SKM-1 (cell line): Measurements from ENCODE around the gene USP37.

Source experiments
- DNase-seq: peaks from one replicate; lab custom pipeline; 2025; ENCODE audit not compliant: unreplicated experiment; lab: John Stamatoyannopoulos, UW

USP37 gene

DNA sequence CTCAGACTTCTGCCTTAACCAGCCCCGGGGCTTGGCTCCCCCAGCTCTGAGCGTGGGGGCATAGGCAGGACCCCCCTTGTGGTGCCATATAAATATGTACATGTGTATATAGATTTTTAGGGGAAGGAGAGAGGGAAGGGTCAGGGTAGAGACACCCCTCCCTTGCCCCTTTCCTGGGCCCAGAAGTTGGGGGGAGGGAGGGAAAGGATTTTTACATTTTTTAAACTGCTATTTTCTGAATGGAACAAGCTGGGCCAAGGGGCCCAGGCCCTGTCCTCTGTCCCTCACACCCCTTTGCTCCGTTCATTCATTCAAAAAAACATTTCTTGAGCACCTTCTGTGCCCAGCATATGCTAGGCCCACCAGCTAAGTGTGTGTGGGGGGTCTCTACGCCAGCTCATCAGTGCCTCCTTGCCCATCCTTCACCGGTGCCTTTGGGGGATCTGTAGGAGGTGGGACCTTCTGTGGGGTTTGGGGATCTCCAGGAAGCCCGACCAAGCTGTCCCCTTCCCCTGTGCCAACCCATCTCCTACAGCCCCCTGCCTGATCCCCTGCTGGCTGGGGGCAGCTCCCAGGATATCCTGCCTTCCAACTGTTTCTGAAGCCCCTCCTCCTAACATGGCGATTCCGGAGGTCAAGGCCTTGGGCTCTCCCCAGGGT is 162.9 kb downstream of the USP37 start:
- DNase-seq: no peak

DNA sequence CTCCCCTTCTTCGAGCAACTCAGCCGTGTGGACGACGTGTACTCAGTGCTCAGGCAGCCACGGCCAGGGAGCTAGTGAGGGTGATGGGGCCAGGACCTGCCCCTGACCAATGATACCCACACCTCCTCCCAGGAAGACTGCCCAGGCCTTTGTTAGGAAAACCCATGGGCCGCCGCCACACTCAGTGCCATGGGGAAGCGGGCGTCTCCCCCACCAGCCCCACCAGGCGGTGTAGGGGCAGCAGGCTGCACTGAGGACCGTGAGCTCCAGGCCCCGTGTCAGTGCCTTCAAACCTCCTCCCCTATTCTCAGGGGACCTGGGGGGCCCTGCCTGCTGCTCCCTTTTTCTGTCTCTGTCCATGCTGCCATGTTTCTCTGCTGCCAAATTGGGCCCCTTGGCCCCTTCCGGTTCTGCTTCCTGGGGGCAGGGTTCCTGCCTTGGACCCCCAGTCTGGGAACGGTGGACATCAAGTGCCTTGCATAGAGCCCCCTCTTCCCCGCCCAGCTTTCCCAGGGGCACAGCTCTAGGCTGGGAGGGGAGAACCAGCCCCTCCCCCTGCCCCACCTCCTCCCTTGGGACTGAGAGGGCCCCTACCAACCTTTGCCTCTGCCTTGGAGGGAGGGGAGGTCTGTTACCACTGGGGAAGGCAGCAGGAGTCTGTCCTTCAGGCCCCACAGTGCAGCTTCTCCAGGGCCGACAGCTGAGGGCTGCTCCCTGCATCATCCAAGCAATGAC is 163.6 kb downstream of the USP37 start:
- no peak for DNase-seq

DNA sequence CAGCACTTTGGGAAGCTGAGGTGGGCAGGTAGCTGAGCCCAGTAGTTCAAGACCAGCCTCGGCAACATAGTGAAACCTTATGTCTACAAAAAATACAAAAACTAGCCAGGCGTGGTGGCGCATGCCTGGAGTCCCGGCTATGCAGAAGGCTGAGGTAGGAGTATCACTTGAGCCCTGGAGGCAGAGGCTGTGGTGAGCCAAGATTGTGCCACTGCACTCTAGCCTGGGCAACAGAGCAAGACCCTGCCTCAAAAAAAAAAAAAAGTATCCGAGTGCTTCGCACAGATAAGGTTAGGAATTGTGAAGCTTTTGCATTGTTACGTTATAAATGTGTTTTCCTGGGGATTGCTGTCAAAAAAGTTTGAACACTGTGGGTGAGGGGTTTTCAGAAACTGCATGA is 164.3 kb downstream of the USP37 start:
- no peak for DNase-seq

DNA sequence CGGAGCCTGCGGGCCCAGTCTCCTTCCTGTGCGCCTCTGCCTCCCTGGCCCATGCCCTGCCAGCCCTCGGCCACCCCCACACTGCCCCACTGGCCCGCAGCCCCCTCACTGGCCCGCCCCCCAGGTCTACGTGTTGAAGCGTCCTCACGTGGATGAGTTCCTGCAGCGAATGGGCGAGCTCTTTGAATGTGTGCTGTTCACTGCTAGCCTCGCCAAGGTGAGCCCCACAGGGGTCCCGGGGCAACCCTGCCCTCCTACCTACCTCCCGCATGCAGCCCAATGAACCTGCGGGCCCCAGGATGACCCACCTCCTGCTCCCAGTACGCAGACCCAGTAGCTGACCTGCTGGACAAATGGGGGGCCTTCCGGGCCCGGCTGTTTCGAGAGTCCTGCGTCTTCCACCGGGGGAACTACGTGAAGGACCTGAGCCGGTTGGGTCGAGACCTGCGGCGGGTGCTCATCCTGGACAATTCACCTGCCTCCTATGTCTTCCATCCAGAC is 165.2 kb downstream of the USP37 start:
- DNase-seq: no peak

DNA sequence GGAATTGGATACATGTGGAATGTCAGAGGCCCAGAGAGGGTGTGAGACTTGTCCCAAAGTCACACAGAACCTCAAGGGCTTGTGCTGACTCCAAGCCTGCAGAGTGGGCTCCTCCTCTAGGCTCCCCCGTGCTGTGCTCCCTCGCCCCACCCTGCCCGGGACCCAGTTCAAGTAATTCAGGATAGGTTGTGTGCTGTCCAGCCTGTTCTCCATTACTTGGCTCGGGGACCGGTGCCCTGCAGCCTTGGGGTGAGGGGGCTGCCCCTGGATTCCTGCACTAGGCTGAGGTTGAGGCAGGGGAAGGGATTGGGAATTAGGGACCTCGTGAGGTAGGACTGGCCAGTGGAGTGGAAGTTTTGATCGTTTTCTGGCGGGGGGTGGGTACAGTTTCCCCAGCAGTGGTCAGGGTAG is 165.7 kb downstream of the USP37 start:
- no peak for DNase-seq

DNA sequence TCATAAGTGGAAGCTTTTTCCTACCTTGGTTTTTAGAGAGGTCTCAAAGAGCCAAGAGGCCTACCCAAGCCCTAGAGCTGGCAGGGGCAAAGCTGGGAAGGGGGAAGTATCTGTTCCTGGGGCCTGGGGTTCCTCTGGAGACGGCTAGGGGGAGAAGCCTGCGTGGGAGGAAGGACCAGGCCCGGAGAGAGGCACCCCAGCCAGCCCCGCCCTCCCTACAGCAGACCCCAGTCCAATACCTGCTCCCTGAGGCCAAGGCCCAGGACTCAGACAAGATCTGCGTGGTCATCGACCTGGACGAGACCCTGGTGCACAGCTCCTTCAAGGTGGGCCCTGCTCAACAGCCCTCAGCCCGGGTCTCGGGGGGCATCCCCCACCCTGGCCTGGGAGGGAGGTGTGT is 166.3 kb downstream of the USP37 start:
- DNase-seq: no peak

DNA sequence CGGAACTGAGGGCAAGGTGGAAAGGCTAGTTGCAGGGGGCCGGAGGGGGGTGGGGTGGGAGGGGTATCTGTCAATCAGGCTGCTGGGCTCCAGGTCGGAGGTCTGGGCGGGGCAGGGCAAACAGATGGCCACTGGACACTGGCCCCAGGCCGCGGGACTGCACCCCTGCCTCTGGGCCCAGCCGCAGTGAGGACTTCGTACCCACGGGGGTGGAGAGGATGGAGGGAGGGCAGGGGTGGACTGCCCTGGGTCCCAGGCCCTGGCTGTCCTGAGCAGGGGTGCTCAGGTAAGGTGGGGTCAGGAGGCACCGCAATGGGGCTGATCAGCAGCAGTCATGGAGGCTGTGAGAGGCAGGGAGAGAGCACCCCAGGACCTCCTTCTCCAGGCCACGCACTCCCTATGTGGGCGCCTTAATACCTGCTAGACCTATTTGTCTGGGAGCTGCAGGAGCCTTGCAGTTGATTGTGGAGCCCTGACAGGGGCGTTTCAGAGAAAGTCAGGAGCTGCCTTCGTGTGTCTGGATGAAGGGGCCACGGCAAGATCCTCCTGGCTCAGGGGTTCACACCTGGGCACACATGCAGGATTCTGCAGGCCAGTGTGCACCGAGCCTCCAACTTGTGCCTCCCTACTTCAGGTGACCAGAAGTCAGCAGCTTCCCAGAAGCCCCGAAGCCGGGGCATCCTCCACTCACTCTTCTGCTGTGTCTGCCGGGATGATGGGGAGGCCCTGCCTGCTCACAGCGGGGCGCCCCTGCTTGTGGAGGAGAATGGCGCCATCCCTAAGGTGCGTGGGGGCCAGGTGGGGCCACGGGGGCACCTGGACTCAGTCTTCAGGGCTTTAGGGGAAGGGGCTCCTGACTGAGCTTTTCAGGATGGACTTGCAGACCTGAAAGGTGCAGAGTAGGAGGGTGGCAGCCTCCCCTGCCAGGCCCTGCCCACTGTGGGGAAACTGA is 166.9 kb downstream of the USP37 start:
- no peak for DNase-seq
